ENCODE results near the gene PCDHA1.
A peak's percentile ranks its signal among the peaks of the same experiment; 100 is the strongest.

PCDHA1 gene

GRCh38 chr5:140877262-140877581 is 91.3 kb downstream of the PCDHA1 start:
- no peak overlapping the region for H2BK12ac ChIP-seq (ENCODE audit: low read length in 2 of 2)
- no peak overlapping the region for H3K27ac ChIP-seq (ENCODE audit: low read length, poor library complexity, severe bottlenecking)
- peaks cover 50% of the 10 kb centered on the region for H3K9me3 ChIP-seq (ENCODE audit: control insufficient read depth, low read length)
- H4K91ac ChIP-seq (ENCODE audit: low read length) = peak overlapping the region; percentile 15
- no peak for DNase-seq
- no peak overlapping the region for H2BK120ac ChIP-seq (ENCODE audit: low read depth, low read length)
- H3K18ac ChIP-seq (ENCODE audit: low read depth in 1 of 2, low read length in 2 of 2) = no peak overlapping the region
- no peak overlapping the region for H3K4me3 ChIP-seq (ENCODE audit: insufficient read depth in 1 of 2, low read depth in 1 of 2, low read length in 2 of 2)
- no peak overlapping the region for H3K4ac ChIP-seq (ENCODE audit: low read depth in 1 of 2, low read length in 2 of 2)
- H3K14ac ChIP-seq (ENCODE audit: low read length in 2 of 2) = no peak overlapping the region
- no peaks in the 10 kb centered on the region for H3K27me3 ChIP-seq (ENCODE audit: control insufficient read depth in 1 of 2, insufficient read depth in 1 of 2, low read length in 2 of 2)
- peaks cover 0 to 15% of the 10 kb centered on the region in 2 experiments for H3K36me3 ChIP-seq (ENCODE audit: control insufficient read depth in 1 of 2, insufficient read depth in 2 of 2, low read depth in 1 of 2, low read length in 2 of 2)
- no peak overlapping the region for H4K8ac ChIP-seq (ENCODE audit: low read length)
- H2BK5ac ChIP-seq (ENCODE audit: low read depth, low read length, poor library complexity, severe bottlenecking) = no peak overlapping the region
- no peak overlapping the region for H3K4me2 ChIP-seq (ENCODE audit: low read length, poor library complexity, severe bottlenecking)
- H2AK5ac ChIP-seq (ENCODE audit: low read length, severe bottlenecking) = no peak overlapping the region
- no peak overlapping the region for H3K23ac ChIP-seq (ENCODE audit: low read length in 2 of 2)
- peaks cover 3% of the 10 kb centered on the region for H3K79me1 ChIP-seq (replicated peaks; ENCODE audit: low read length, poor library complexity, severe bottlenecking)
- no peak overlapping the region for H2BK15ac ChIP-seq (ENCODE audit: low read depth, poor library complexity, severe bottlenecking)
- H3K9ac ChIP-seq (ENCODE audit: low read length) = no peak overlapping the region
- 96% methylated on average over 37 of the region's 37 CpGs for WGBS
- peaks cover 8% of the 10 kb centered on the region for H3K4me1 ChIP-seq (ENCODE audit: control insufficient read depth, insufficient read depth, low read depth, low read length)
- no peak overlapping the region for H2AFZ ChIP-seq (ENCODE audit: low read depth, low read length)

GRCh38 chr5:140881889-140882590 is 96.1 kb downstream of the PCDHA1 start, which contains the start of gene PCDHA13:
Gene PCDHA13, plus strand, starts transcription at chr5:140882124. Its CDS starts 145 bp downstream, at chr5:140882269.
- H3K27me3 ChIP-seq (ENCODE audit: control insufficient read depth in 1 of 2, insufficient read depth in 1 of 2, low read length in 2 of 2) = no peaks in the 10 kb centered on the region
- H3K14ac ChIP-seq (ENCODE audit: low read length in 2 of 2) = no peak within 1 kb of the TSS
- peak; percentile 50 for DNase-seq
- H3K9me3 ChIP-seq (ENCODE audit: control insufficient read depth, low read length) = peaks cover 38% of the 10 kb centered on the region
- H3K4me2 ChIP-seq (ENCODE audit: low read length, poor library complexity, severe bottlenecking) = no peak within 1 kb of the TSS
- H3K4me3 ChIP-seq (ENCODE audit: insufficient read depth in 1 of 2, low read depth in 1 of 2, low read length in 2 of 2) = peak within 1 kb of the TSS in 1 of 2 experiments; percentile 39
- H3K9ac ChIP-seq (ENCODE audit: low read length) = no peak within 1 kb of the TSS
- H3K23ac ChIP-seq (ENCODE audit: low read length in 2 of 2) = no peak within 1 kb of the TSS
- no peak within 1 kb of the TSS for H4K8ac ChIP-seq (ENCODE audit: low read length)
- peaks cover 0 to 25% of the 10 kb centered on the region in 2 experiments for H3K36me3 ChIP-seq (ENCODE audit: control insufficient read depth in 1 of 2, insufficient read depth in 2 of 2, low read depth in 1 of 2, low read length in 2 of 2)
- H3K18ac ChIP-seq (ENCODE audit: low read depth in 1 of 2, low read length in 2 of 2) = no peak within 1 kb of the TSS
- peak within 1 kb of the TSS; percentile 3 for H2AFZ ChIP-seq (ENCODE audit: low read depth, low read length)
- no peak within 1 kb of the TSS for H2BK12ac ChIP-seq (ENCODE audit: low read length in 2 of 2)
- 69% methylated on average over 29 of the region's 35 CpGs for WGBS
- H2BK15ac ChIP-seq (ENCODE audit: low read depth, poor library complexity, severe bottlenecking) = no peak within 1 kb of the TSS
- peaks cover 5% of the 10 kb centered on the region for H3K4me1 ChIP-seq (ENCODE audit: control insufficient read depth, insufficient read depth, low read depth, low read length)
- H3K4ac ChIP-seq (ENCODE audit: low read depth in 1 of 2, low read length in 2 of 2) = no peak within 1 kb of the TSS
- H2BK5ac ChIP-seq (ENCODE audit: low read depth, low read length, poor library complexity, severe bottlenecking) = no peak within 1 kb of the TSS
- H2BK120ac ChIP-seq (ENCODE audit: low read depth, low read length) = no peak within 1 kb of the TSS
- H3K27ac ChIP-seq (ENCODE audit: low read length, poor library complexity, severe bottlenecking) = no peak within 1 kb of the TSS
- no peak within 1 kb of the TSS for H4K91ac ChIP-seq (ENCODE audit: low read length)
- no peak within 1 kb of the TSS for H2AK5ac ChIP-seq (ENCODE audit: low read length, severe bottlenecking)
- peaks cover 3% of the 10 kb centered on the region for H3K79me1 ChIP-seq (replicated peaks; ENCODE audit: low read length, poor library complexity, severe bottlenecking)

GRCh38 chr5:140882591-140882899 is 96.6 kb downstream of the PCDHA1 start:
- H2AFZ ChIP-seq (ENCODE audit: low read depth, low read length) = no peak overlapping the region
- no peak overlapping the region for H2BK12ac ChIP-seq (ENCODE audit: low read length in 2 of 2)
- H3K4me3 ChIP-seq (ENCODE audit: insufficient read depth in 1 of 2, low read depth in 1 of 2, low read length in 2 of 2) = peak overlapping the region in 1 of 2 experiments; percentile 39
- no peak overlapping the region for H3K27ac ChIP-seq (ENCODE audit: low read length, poor library complexity, severe bottlenecking)
- no peaks in the 10 kb centered on the region for H3K27me3 ChIP-seq (ENCODE audit: control insufficient read depth in 1 of 2, insufficient read depth in 1 of 2, low read length in 2 of 2)
- no peak overlapping the region for H4K8ac ChIP-seq (ENCODE audit: low read length)
- peaks cover 0 to 20% of the 10 kb centered on the region in 2 experiments for H3K36me3 ChIP-seq (ENCODE audit: control insufficient read depth in 1 of 2, insufficient read depth in 2 of 2, low read depth in 1 of 2, low read length in 2 of 2)
- no peak overlapping the region for H2BK120ac ChIP-seq (ENCODE audit: low read depth, low read length)
- no peak overlapping the region for H2AK5ac ChIP-seq (ENCODE audit: low read length, severe bottlenecking)
- no peak overlapping the region for H3K9ac ChIP-seq (ENCODE audit: low read length)
- peaks cover under 1% of the 10 kb centered on the region for H3K79me1 ChIP-seq (replicated peaks; ENCODE audit: low read length, poor library complexity, severe bottlenecking)
- H2BK15ac ChIP-seq (ENCODE audit: low read depth, poor library complexity, severe bottlenecking) = no peak overlapping the region
- peaks cover 42% of the 10 kb centered on the region for H3K9me3 ChIP-seq (ENCODE audit: control insufficient read depth, low read length)
- no peak overlapping the region for H3K23ac ChIP-seq (ENCODE audit: low read length in 2 of 2)
- no peak overlapping the region for H3K14ac ChIP-seq (ENCODE audit: low read length in 2 of 2)
- peaks cover under 1% of the 10 kb centered on the region for H3K4me1 ChIP-seq (ENCODE audit: control insufficient read depth, insufficient read depth, low read depth, low read length)
- H3K4ac ChIP-seq (ENCODE audit: low read depth in 1 of 2, low read length in 2 of 2) = no peak overlapping the region
- 59% methylated on average over 12 of the region's 12 CpGs for WGBS
- H3K18ac ChIP-seq (ENCODE audit: low read depth in 1 of 2, low read length in 2 of 2) = no peak overlapping the region
- H4K91ac ChIP-seq (ENCODE audit: low read length) = no peak overlapping the region
- H2BK5ac ChIP-seq (ENCODE audit: low read depth, low read length, poor library complexity, severe bottlenecking) = no peak overlapping the region
- H3K4me2 ChIP-seq (ENCODE audit: low read length, poor library complexity, severe bottlenecking) = no peak overlapping the region
- peak; percentile 15 for DNase-seq

- Histone ChIP-seq H3K18ac (ENCODE audit: low read depth in 1 of 2, low read length in 2 of 2) (no peak overlapping the region), H4K91ac (ENCODE audit: low read length) (no peak overlapping the region), H3K9me3 (ENCODE audit: control insufficient read depth, low read length) (peaks cover 47% of the 10 kb centered on the region), H2BK15ac (ENCODE audit: low read depth, poor library complexity, severe bottlenecking) (no peak overlapping the region), H2BK120ac (ENCODE audit: low read depth, low read length) (no peak overlapping the region), H3K4me1 (ENCODE audit: control insufficient read depth, insufficient read depth, low read depth, low read length) (no peaks in the 10 kb centered on the region), H3K27me3 (ENCODE audit: control insufficient read depth in 1 of 2, insufficient read depth in 1 of 2, low read length in 2 of 2) (no peaks in the 10 kb centered on the region), H2AK5ac (ENCODE audit: low read length, severe bottlenecking) (no peak overlapping the region), H3K9ac (ENCODE audit: low read length) (no peak overlapping the region), H2BK5ac (ENCODE audit: low read depth, low read length, poor library complexity, severe bottlenecking) (no peak overlapping the region), H3K4me2 (ENCODE audit: low read length, poor library complexity, severe bottlenecking) (no peak overlapping the region), H3K79me1 (replicated peaks; ENCODE audit: low read length, poor library complexity, severe bottlenecking) (no peaks in the 10 kb centered on the region), H4K8ac (ENCODE audit: low read length) (no peak overlapping the region), H2AFZ (ENCODE audit: low read depth, low read length) (no peak overlapping the region), H3K23ac (ENCODE audit: low read length in 2 of 2) (no peak overlapping the region), H3K14ac (ENCODE audit: low read length in 2 of 2) (peak overlapping the region in 1 of 2 experiments; percentile 65), H3K4me3 (ENCODE audit: insufficient read depth in 1 of 2, low read depth in 1 of 2, low read length in 2 of 2) (no peak overlapping the region), H3K27ac (ENCODE audit: low read length, poor library complexity, severe bottlenecking) (no peak overlapping the region), H3K36me3 (ENCODE audit: control insufficient read depth in 1 of 2, insufficient read depth in 2 of 2, low read depth in 1 of 2, low read length in 2 of 2) (peaks cover 0 to 19% of the 10 kb centered on the region in 2 experiments), H3K4ac (ENCODE audit: low read depth in 1 of 2, low read length in 2 of 2) (no peak overlapping the region), H2BK12ac (ENCODE audit: low read length in 2 of 2) (no peak overlapping the region)
- no peak for DNase-seq
- 99% methylated on average over 40 of the region's 41 CpGs for WGBS
These were observed 97.4 kb downstream of the PCDHA1 start for GRCh38 chr5:140883373-140883772.

Measured in mesenchymal stem cell (in vitro differentiated cells and primary cell).